Measurements from ENCODE around the gene EPN2.

GRCh38 chr17:19341641-19342610, 104.8 kb downstream of the EPN2 start:
- no peak for TF ChIP-seq CTCF (IDR thresholded peaks at IDR 0.05)
- no peak for TF ChIP-seq POLR2A (IDR thresholded peaks at IDR 0.05)
